Measurements from ENCODE around the gene AGAP1. TPM values are rescaled to one million over a fixed set of nuclear protein-coding genes. Genes with fewer than 3 reads are reported as not detected.

The AGAP1 gene
- total RNA-seq, 1 donor from 2014 or later, result 33.4 TPM

GRCh38 chr2:235510318-235510717 is 16.5 kb downstream of the AGAP1 start:
- DNase-seq (no peak), ATAC-seq (no peak)
- H3K4me1 ChIP-seq, result peaks cover 25% of the 10 kb centered on the region
- no peak for TF ChIP-seq CTCF (IDR thresholded peaks at IDR 0.05)
- no peaks in the 10 kb centered on the region for H3K36me3 ChIP-seq
- H3K27ac ChIP-seq, result no peak overlapping the region
- H3K27me3 ChIP-seq, result no peaks in the 10 kb centered on the region
- intact Hi-C loops (cut with DNase I), result no loop called here
- no peaks in the 10 kb centered on the region for H3K9me3 ChIP-seq
- no peak overlapping the region for H3K4me3 ChIP-seq

- intact Hi-C loops (cut with DNase I), result no loop called here
- peak; percentile 84 for DNase-seq
Measured at GRCh38 chr2:235511187-235511661, 17.4 kb downstream of the AGAP1 start.

GRCh38 chr2:235511751-235512698 is 18.2 kb downstream of the AGAP1 start:
- H3K9me3 ChIP-seq, result no peaks in the 10 kb centered on the region
- no peaks in the 10 kb centered on the region for H3K36me3 ChIP-seq
- DNase-seq (no peak), ATAC-seq (no peak)
- H3K27me3 ChIP-seq, result no peaks in the 10 kb centered on the region
- H3K4me3 ChIP-seq, result no peak overlapping the region
- no peak overlapping the region for H3K27ac ChIP-seq
- no peak for TF ChIP-seq CTCF (IDR thresholded peaks at IDR 0.05)
- peaks cover 11% of the 10 kb centered on the region for H3K4me1 ChIP-seq
- intact Hi-C loops (cut with DNase I), result no loop called here

More at GRCh38 chr2:235511187-235511661, 17.4 kb downstream of the AGAP1 start:
- Histone ChIP-seq H3K4me1 (peaks cover 16% of the 10 kb centered on the region), H3K9me3 (no peaks in the 10 kb centered on the region), H3K36me3 (no peaks in the 10 kb centered on the region), H3K4me3 (no peak overlapping the region), H3K27me3 (no peaks in the 10 kb centered on the region), H3K27ac (no peak overlapping the region)
- peak; percentile 87 for ATAC-seq
- TF ChIP-seq CTCF (IDR thresholded peaks at IDR 0.05), result no peak

- Histone ChIP-seq H3K27me3 (no peaks in the 10 kb centered on the region), H3K4me3 (no peak overlapping the region), H3K36me3 (no peaks in the 10 kb centered on the region), H3K4me1 (peaks cover 11% of the 10 kb centered on the region), H3K27ac (no peak overlapping the region), H3K9me3 (no peaks in the 10 kb centered on the region)
- ATAC-seq (no peak), DNase-seq (no peak)
- no peak for TF ChIP-seq CTCF (IDR thresholded peaks at IDR 0.05)
- intact Hi-C loops (cut with DNase I), result no loop called here
Measured at GRCh38 chr2:235512699-235513053, 18.8 kb downstream of the AGAP1 start.

- H3K4me3 ChIP-seq, result no peak overlapping the region
- no peak overlapping the region for H3K27ac ChIP-seq
- ATAC-seq, result peak; percentile 20
- intact Hi-C loops (cut with DNase I), result no loop called here
- no peaks in the 10 kb centered on the region for H3K9me3 ChIP-seq
- no peaks in the 10 kb centered on the region for H3K27me3 ChIP-seq
- H3K36me3 ChIP-seq, result no peaks in the 10 kb centered on the region
- peaks cover 21% of the 10 kb centered on the region for H3K4me1 ChIP-seq
- DNase-seq, result no peak
- no peak for TF ChIP-seq CTCF (IDR thresholded peaks at IDR 0.05)
Measured at GRCh38 chr2:235513984-235514626, 20.3 kb downstream of the AGAP1 start.
